Chondrocyte (in vitro differentiated cells): ENCODE results near the gene KMO. TPM values are rescaled to one million over a fixed set of nuclear protein-coding genes. Genes with fewer than 3 reads are reported as not detected.
A peak's percentile ranks its signal among the peaks of the same experiment; 100 is the strongest.

Experiments
- DNase-seq: peaks from one replicate; pipeline ENCODE4 v3.0.0; 2021; ENCODE audit warnings: mixed read lengths, low spot score
- H3K27ac Mint-ChIP-seq: one replicate; pipeline ENCODE4 v1.8.0; 2021; ENCODE audit warnings: mild to moderate bottlenecking, moderate library complexity, mixed read lengths; ENCODE audit not compliant: unreplicated experiment
- H3K27me3 Mint-ChIP-seq: 2 replicates; pipeline ENCODE4 v1.8.0; 2021; ENCODE audit warnings: low read depth, mixed read lengths
- H3K36me3 Mint-ChIP-seq: 2 replicates; pipeline ENCODE4 v1.8.0; 2021; ENCODE audit warnings: low read depth, mixed read lengths
- H3K4me1 Mint-ChIP-seq: 2 replicates; pipeline ENCODE4 v1.8.0; 2021; ENCODE audit warnings: low read depth, mild to moderate bottlenecking, mixed read lengths
- H3K4me3 Mint-ChIP-seq: one replicate; pipeline ENCODE4 v1.8.0; 2021; ENCODE audit warnings: mild to moderate bottlenecking, moderate library complexity, mixed read lengths; ENCODE audit not compliant: unreplicated experiment
- H3K9me3 Mint-ChIP-seq: 2 replicates; pipeline ENCODE4 v1.8.0; 2021; ENCODE audit warnings: low read depth, mixed read lengths
- total RNA-seq: library from RNA; stranded (reverse); gene quantifications from 3 replicates; pipeline ENCODE4 v1.2.1, GENCODE V29; 2021
- TF ChIP-seq, protein P1 (sequence below): fragments of 200-600 bp; sonication (generic); IDR thresholded peaks from 2 replicates; pipeline ENCODE4 v1.5.0; 2021; ENCODE audit warnings: antibody characterized with exemption, mild to moderate bottlenecking, moderate library complexity

KMO gene
- total RNA-seq, 1 donor from 2014 or later = not detected

DNA sequence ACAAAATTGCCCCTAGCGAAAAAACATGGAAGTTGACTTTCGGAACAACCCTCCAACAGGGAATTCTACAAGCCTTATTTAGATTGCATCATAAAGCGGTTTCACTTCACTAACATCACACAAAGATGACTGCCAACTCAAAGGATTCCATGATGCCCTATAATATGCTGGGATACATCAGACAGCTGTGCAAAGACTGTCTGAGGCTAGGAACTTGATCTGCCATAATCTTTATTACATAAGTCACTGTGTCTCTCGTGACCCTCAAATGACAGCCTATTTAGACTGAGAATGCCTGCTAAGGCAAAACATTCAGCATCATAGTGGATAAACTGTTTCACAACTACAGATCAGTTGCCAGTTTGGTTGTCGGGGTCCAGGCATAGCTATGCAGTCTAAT is 36.4 kb upstream of the KMO start:
- DNase-seq = no peak
- no peaks in the 10 kb centered on the region for H3K27me3 Mint-ChIP-seq
- no peak overlapping the region for H3K4me3 Mint-ChIP-seq
- H3K36me3 Mint-ChIP-seq = peaks cover 24% of the 10 kb centered on the region
- H3K9me3 Mint-ChIP-seq = no peaks in the 10 kb centered on the region
- peaks cover 3% of the 10 kb centered on the region for H3K4me1 Mint-ChIP-seq
- no peak overlapping the region for H3K27ac Mint-ChIP-seq
- TF ChIP-seq, protein P1, sequence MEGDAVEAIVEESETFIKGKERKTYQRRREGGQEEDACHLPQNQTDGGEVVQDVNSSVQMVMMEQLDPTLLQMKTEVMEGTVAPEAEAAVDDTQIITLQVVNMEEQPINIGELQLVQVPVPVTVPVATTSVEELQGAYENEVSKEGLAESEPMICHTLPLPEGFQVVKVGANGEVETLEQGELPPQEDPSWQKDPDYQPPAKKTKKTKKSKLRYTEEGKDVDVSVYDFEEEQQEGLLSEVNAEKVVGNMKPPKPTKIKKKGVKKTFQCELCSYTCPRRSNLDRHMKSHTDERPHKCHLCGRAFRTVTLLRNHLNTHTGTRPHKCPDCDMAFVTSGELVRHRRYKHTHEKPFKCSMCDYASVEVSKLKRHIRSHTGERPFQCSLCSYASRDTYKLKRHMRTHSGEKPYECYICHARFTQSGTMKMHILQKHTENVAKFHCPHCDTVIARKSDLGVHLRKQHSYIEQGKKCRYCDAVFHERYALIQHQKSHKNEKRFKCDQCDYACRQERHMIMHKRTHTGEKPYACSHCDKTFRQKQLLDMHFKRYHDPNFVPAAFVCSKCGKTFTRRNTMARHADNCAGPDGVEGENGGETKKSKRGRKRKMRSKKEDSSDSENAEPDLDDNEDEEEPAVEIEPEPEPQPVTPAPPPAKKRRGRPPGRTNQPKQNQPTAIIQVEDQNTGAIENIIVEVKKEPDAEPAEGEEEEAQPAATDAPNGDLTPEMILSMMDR = no peak

DNA sequence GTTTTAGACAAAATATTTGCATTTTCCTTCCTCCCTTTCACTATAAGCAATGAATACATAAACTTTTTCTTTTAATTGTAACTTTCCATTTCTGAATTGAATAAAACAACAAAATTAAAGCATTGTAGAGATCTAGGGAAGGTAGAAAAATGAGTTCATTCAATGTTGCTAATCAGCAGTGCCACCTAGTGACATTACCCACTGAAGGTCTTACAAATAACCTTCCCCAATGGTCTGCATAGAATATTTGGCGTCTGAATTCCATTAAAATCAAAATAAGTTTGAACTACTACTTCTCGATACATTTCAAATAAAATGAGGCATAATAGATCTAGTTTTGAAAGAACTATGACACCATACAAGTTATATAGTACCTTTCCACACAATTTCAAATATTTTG is 32.3 kb upstream of the KMO start:
- Mint-ChIP-seq H3K9me3 (no peaks in the 10 kb centered on the region), H3K27me3 (no peaks in the 10 kb centered on the region), H3K27ac (no peak overlapping the region), H3K4me3 (no peak overlapping the region), H3K4me1 (peaks cover 14% of the 10 kb centered on the region), H3K36me3 (peaks cover 34% of the 10 kb centered on the region)
- no peak for DNase-seq
- TF ChIP-seq, protein P1 = peak; percentile 91

DNA sequence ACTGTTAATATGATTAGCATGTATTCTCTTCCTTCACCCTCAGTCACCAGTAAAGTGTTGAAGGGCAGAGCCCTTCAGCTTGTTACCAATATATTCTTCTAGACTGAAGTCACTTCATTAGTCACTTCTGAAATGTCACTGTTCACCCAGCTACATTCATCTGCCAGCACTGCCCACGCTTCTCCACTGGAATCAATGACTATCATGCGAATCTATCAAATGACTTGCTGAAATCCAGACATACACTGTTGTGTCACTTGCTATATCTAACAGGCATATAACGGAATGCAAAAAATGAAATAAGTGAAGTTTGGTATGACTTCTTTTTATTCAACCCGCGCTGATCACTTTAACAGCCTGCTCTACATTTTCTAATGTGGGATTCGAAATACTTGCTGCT is 28.7 kb upstream of the KMO start:
- Mint-ChIP-seq H3K36me3 (peaks cover 28% of the 10 kb centered on the region), H3K4me3 (no peak overlapping the region), H3K27ac (peak overlapping the region; percentile 1), H3K27me3 (no peaks in the 10 kb centered on the region), H3K4me1 (peaks cover 33% of the 10 kb centered on the region), H3K9me3 (no peaks in the 10 kb centered on the region)
- no peak for DNase-seq
- TF ChIP-seq, protein P1 = no peak

DNA sequence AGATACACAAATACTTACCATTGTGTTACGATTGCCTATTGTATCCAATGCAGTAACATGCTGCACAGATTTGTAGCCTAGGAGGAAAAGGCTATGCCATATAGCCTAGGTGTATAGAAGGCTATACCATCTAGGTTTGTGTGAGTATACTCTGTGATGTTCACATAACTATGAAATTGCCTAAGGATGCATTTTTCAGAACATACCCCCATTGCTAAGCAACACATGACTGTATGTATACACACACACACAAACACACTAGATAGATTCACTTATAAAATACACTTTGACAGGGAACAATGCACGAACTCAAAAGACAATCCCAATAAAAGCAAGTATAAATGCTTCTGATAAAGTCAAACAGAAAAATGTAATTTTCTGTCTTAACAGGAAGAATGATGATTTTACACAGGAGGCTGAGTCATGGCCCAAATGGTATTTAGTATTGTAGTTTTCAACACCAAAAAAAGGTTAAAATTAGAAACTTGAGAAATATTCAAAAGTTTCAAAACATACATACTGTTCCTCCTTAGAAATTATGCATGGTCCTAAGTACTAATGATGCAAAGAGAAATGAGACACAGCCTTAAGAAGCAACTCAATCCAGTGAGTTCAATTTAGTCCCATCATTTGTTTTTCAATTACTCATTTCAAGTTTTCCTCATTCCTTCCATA is 24.9 kb upstream of the KMO start:
- Mint-ChIP-seq H3K9me3 (no peaks in the 10 kb centered on the region), H3K4me1 (peaks cover 29% of the 10 kb centered on the region), H3K27me3 (no peaks in the 10 kb centered on the region), H3K36me3 (peaks cover 27% of the 10 kb centered on the region), H3K4me3 (no peak overlapping the region), H3K27ac (peak overlapping the region; percentile 76)
- no peak for DNase-seq
- TF ChIP-seq, protein P1 = no peak

DNA sequence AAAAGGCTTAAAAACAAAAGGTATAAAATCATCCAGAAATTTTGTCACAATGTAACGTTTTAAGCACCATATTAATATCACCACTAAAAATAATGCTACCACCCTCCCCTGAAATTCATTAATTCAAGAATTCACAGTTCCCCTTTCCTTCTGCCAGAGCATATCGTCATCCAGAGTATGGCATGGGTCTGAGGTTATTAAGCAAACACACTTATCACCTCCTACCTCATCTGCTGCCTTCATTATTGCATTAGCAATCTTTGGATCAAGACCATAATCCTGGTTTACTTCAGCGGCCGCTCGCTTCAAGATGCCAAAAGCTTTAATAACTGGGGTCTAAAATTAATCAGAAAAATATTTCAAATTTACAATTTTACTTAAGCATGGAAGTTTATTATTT is 18.8 kb upstream of the KMO start:
- H3K36me3 Mint-ChIP-seq = peaks cover 10% of the 10 kb centered on the region
- H3K4me1 Mint-ChIP-seq = peaks cover 20% of the 10 kb centered on the region
- H3K9me3 Mint-ChIP-seq = no peaks in the 10 kb centered on the region
- TF ChIP-seq, protein P1 = no peak
- no peak overlapping the region for H3K4me3 Mint-ChIP-seq
- no peaks in the 10 kb centered on the region for H3K27me3 Mint-ChIP-seq
- no peak for DNase-seq
- H3K27ac Mint-ChIP-seq = no peak overlapping the region
